GM18519 (cell line): ENCODE measurements around the gene CEACAM6.
"Not testable (repeated sequence)": the region's sequence is repeated elsewhere in the genome, so short reads cannot be mapped to it uniquely, and the experiment has no call there.

Source experiments
- ATAC-seq: cut with Tn5 transposase; IDR thresholded peaks from one replicate; pipeline ENCODE4 v1.9.1; 2021; ENCODE audit warnings: mild to moderate bottlenecking, moderate library complexity; ENCODE audit not compliant: unreplicated experiment, low FRiP score

The CEACAM6 gene

DNA sequence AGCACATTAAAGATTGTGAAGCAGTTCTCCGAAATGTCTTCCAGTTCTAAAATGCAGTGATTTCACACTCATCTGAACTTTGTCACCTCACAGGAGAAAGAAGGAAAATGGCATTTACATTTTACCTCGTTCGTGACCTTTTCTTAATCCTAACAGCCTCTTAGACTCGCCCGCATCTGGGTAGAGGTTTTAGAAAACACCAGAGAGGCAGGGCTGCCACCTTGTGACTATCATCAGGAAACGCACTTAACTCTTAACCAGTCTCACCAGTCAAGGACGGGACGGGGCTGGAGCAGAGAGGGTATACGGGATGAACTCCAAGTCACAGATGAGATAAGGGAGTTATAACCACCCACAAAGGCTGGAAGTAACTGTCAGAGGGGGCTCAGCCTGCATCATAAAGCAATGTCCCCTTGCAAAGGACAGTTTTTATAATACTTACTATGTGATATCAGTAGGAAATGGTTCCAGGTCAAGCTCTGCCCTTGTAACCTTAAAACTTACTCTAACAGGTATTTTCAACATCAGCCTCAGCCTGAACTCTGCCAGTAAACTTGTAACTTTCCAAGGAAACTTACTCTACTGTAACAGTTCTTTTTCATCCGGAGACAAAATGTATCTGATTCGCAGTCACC is 8.6 kb upstream of the CEACAM6 start:
- ATAC-seq, result no peak

DNA sequence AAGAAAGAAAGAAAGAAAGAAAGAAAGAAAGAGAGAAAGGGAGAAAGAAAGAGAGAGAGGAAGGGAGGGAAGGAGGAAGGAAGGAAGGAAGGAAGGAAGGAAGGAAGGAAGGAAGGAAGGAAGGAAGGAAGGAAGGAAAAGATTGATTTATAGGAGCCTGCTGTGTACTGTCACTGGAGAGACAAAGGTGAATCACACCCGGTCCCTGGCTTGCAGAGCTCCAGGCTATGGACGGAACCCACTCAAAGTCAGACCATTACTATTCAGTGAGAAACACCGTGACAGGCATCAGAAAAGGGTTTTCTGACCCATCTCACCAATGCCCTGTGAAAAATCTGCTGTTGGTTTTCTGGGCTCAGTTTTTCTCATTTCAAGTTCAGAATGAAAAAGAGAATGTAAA is 7.3 kb upstream of the CEACAM6 start:
- ATAC-seq, result no peak

DNA sequence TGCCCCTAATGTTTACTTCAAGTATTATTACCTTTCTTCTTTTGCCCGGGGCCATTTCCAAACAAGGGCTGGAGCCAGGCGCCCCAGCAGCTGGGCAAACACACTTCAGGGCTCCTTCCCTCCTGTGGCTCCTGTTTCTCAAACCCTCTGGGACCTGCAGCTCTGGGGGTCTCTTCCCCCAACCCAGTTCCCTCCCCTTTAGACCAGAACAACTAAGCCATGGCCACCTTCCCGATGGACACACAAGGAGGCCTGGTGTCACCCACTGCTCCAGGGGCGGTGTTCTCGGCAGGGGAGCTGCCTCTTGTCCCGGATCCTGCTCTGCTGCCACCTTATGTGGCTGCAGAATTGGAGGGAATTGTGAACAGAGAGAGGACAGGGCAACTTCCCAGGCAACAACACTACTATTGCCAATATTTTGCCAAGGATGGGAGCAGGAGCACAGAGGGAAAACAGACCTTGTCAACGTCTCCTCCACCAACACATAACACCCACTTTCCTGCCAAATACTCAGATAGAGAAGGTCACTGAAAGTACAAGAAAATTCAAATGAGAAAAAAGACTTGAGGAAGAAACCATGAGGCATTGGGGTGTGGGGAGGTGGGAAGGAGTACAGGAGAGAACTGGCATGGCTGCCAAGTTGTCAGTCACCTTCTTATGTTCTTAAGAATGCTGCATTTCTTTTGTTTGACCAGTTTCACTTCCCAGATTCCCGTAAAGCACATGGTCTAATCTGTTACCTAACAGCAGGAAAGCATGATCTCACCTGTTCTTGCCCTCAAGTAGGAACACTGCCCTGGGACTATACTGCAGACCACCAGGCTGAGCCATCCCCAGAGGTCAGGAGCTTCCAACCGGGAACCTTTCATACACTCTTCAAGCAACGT is 4.8 kb upstream of the CEACAM6 start:
- not testable (repeated sequence) for ATAC-seq

DNA sequence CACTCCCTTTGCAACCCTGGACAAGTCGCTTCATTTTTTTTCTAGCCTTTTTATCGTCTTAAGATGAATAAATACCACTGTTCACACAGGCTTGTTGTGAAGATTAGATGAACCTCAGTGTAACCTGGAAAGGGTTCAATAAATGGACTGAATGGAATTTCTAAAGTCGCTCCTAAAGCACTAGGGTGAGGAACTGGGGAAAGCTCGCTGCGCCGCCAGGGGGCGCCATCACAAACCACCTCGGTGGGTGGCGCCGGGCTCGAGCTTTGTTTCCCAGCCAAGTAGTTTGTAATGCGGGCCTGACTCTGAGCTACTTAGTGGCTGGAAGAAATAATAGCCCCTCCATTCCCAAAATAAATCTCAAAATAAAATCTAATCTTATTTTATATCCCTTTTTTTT is 2.2 kb upstream of the CEACAM6 start:
- no peak for ATAC-seq

DNA sequence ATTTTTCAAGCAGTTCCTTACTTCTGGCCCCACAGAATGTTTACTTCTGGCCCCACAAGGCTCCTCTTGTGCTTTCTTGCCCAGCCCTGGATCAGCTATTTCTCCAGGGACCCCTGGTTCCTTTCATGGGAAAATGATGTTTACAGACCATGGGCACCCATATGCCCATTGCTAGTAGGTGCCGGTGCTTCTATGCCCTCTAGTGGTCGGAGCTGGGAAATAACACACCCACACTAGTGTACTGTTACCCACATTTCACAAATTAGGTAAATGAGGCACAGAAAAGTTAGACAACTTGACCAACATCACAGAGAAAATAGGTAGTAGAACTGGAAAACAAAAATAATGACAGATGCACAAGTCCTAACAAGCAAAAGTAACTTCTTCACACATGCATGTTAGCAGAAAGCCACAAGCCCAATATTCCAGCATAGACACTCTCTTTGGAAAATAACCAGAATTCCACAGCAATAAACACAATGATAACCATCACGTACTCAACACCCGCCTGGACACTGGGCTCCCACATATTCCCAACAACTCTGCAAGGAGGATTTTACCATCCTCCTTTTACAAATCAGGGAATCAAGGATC is 1.3 kb upstream of the CEACAM6 start:
- ATAC-seq, result no peak

DNA sequence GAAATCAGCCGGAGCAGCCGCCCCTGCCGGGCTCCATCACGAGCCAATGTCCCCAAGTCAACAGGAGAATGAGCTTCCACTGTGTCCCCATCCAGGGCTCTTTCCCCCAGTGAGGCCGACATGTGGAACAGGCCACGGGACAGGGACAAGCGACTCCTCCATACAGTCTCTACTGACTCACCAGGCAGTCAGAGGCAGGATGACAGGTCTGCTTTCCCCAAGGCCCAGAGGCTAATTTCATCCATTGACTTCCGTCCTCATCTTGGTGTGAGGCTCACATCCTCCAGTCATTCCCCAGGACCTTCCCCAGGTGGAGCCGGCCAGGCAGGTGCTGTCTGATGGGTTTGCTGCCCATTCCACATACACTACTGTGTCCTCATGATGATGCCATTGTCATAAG is 3.5 kb downstream of the CEACAM6 start:
- no peak for ATAC-seq

DNA sequence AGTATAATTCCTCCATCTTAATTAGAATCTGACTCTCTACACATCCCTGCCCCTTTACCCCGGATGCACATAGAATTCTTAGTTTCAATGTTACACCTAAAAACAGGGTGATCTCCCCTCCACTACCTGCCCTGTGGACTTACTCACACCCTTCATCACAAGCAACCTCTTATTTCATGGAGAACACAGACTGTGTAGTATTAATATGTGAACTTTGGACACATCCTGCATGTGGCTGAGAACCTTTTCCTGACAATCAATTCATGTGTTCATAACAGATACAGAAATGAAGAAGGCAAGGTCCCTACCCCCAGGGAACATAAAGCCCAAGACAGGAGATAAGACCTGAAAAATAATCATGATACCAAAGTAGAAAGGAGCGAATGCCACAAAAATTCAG is 11.8 kb downstream of the CEACAM6 start:
- ATAC-seq, result no peak

- ATAC-seq, result not testable (repeated sequence)
These were observed 12.8 kb downstream of the CEACAM6 start for GRCh38 chr19:41768105-41768504.

DNA sequence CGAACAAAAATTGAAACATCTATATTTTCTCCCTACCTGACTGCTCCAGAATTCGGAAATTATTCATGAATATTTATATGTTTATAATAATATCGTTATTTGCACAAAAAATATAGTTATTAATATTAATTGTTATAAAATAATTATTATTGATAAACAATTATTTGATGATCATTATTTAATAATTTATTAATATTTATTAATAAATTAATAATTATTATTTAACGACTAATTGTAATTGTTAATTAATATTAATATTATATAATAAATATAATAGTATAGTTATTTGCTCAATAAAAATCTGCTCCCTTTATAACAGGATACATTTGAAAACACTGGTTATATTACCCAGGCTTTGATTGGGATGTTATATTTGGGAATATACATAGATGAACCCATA is 14.3 kb downstream of the CEACAM6 start:
- no peak for ATAC-seq

DNA sequence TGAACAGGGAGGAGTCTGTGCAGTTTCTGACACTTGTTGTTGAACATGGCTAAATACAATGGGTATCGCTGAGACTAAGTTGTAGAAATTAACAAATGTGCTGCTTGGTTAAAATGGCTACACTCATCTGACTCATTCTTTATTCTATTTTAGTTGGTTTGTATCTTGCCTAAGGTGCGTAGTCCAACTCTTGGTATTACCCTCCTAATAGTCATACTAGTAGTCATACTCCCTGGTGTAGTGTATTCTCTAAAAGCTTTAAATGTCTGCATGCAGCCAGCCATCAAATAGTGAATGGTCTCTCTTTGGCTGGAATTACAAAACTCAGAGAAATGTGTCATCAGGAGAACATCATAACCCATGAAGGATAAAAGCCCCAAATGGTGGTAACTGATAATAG is 16.1 kb downstream of the CEACAM6 start:
- ATAC-seq, result no peak

- ATAC-seq, result no peak
These were observed 19.2 kb downstream of the CEACAM6 start for GRCh38 chr19:41774515-41774980.

DNA sequence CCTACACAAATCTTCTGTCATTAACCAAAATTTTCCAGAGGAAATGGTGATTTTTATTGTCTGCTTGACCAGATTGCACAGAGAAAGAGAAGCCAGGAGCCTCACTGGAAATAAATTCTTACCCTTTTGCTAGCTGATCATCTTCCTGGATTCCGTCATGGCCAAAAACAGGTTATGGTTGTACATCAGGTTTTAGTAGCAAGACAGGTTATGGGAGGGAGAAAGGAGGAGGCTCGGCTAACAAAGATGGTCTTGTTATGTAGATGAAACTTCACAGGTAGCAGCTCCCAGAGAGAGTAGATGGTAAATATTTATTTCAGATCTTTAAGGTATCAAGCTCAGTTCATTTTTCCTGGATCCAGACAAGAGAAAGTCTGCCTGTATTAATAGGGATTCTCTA is 21.4 kb downstream of the CEACAM6 start:
- ATAC-seq, result no peak

GRCh38 chr19:41783612-41784011 is 28.3 kb downstream of the CEACAM6 start:
- no peak for ATAC-seq

- ATAC-seq, result no peak
These were observed 29.0 kb downstream of the CEACAM6 start for GRCh38 chr19:41784312-41784711.

DNA sequence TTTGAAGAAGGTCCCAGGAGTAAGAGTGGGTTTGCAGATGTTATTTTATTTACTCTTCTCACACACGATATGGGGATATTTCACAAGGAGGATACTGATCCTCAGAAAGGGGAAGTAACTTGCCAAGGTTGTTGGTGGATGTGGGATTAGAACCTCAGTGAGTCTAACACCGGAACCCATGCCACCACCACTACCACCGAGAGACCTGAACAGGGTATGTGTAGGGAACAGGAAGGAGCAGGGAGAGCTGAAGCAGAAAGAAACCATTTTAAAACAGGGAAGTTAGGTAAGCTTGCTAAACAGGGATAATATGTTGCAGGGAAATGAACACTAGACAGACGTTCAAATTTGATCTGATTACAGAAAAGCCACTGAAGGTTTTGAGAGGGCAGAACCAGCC is 29.4 kb downstream of the CEACAM6 start:
- no peak for ATAC-seq

DNA sequence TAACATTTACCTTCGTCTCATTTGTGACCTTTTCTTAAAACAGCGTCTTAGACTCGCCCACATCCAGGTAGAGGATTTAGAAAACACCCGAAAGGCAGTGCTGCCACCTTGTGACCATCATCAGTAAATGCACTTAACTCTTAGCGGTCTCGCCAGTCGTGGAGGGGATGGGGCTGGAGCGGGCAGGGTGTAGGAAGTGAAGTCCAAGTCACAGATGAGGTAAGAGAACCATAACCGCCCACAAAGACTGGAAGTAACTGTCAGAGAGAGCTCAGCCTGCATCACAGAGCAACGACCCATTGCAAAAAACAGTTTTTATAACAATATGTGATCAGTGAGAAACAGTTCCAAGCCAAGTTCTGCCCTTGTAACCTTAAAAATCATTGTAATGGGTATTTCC is 30.3 kb downstream of the CEACAM6 start:
- ATAC-seq, result no peak

DNA sequence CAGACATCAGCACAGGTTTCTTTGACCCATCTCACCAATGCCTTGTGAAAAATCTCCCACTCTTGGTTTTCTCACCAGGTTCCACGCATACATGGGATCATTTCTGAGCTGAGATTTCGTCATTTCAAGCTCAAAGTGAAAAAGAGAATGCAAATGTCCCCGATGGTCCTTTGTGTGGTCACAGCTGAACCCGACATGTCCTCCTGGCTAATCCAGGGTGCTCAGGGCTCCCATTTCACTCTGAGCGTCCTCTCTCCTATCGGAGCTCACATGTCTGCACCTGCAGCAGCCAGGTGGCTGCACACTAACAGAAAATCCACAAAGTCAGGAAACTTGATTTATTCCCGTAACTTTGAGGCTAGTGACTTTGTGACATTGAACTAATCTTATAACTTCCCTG is 31.7 kb downstream of the CEACAM6 start:
- no peak for ATAC-seq

- ATAC-seq, result not testable (repeated sequence)
These were observed 33.2 kb downstream of the CEACAM6 start for GRCh38 chr19:41788518-41788917.

- ATAC-seq, result not testable (repeated sequence)
These were observed 33.7 kb downstream of the CEACAM6 start for GRCh38 chr19:41789053-41789452.

DNA sequence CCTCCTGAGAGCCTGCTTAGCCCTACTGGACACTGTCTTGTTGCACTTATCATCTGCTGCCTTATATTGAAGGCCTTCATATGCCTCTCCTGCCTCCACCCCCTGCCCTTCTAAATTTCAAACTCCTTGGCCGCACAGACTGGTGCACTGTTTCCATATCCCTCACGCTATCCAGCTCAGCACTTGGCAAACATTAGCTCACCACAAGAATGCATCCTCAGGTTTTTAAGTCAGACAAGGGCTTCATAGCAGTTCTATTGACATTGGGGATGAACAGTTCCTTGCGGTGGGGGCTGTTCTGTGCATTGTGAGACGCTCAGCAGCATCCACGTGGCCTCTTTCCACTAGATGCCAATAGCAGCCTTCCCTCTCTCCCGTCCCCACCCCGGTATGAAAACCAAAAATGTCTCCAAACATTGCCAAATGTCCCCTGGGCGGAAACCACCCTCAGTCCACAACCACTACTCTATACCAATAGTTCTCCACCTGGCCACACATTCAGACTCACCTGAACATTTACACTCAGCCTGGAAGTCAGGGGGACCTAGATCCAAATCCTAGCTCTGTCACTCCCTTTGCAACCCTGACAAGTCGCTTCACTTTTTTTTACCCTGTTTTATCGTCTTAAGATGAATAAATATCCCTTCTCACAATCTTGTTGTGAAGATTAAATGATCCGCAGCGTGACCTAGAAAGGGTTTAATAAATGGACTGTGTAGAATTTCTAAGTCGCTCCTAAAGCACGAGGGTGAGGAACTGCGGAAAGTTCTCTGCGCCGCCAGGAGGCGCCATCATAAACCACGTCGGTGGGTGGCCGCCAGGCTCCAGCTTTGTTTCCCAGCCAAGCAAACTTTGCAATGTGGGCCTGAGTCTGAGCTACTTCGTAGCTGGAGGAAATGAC is 37.4 kb downstream of the CEACAM6 start:
- no peak for ATAC-seq

DNA sequence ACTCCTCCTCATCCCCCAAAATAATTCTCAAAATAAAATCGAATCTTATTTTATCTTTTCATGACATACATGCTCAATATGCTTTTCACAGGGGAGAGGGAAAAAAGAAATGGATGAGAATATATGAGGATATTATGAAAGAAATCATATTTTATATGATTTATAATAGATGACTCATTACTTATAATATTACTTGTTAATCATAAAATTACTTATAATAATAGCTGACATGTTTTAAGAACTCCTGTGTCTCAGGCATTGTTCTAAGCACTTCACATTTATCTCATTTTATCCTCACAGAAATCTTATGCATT is 38.0 kb downstream of the CEACAM6 start:
- no peak for ATAC-seq
